GM12891 (cell line): Measurements from ENCODE around the gene ATXN1.
A peak's percentile ranks its signal among the peaks of the same experiment; 100 is the strongest.

ENCODE experiments used
- PAX5 ChIP-seq: IDR thresholded peaks from 2 replicates; pipeline ENCODE4 v1.6.1; 2011; ENCODE audit warnings: low read length, moderate library complexity, mild to moderate bottlenecking; ENCODE audit not compliant: insufficient read depth, severe bottlenecking
- POLR2A ChIP-seq: IDR thresholded peaks from 2 replicates; pipeline ENCODE4 v1.6.1; 2011; ENCODE audit warnings: low read depth, low read length, control low read depth
- POLR2AphosphoS5 ChIP-seq: IDR thresholded peaks from 2 replicates; pipeline ENCODE4 v1.6.1; 2011; ENCODE audit warnings: low read depth, low read length, control low read depth
- SPI1 ChIP-seq: IDR thresholded peaks from 2 replicates; pipeline ENCODE4 v1.6.1; 2011; ENCODE audit warnings: low read depth, low read length, control low read depth
- TAF1 ChIP-seq: IDR thresholded peaks from 2 replicates; pipeline ENCODE4 v1.6.1; 2011; ENCODE audit warnings: low read depth, low read length, control low read depth

GRCh38 chr6:16759646-16760515 is 1.4 kb downstream of the ATXN1 start:
- TF ChIP-seq POLR2A (peak; percentile 54; the same call in 1 of the 2 replicates), POLR2AphosphoS5 (peak; percentile 58; the same call in 1 of the 2 replicates), TAF1 (0 out of 2 replicates have a peak, but pooled peaks have one; percentile 31), SPI1 (no peak), PAX5 (no peak)
